ENCODE measurements around the gene SCG2.

GRCh38 chr2:223576873-223577272 is 25.3 kb downstream of the SCG2 start:
- TF ChIP-seq EZH2 (IDR thresholded peaks at IDR 0.05; ENCODE audit: insufficient read depth, poor library complexity, severe bottlenecking) (no peak), EZH2phosphoT487 (IDR thresholded peaks at IDR 0.05; ENCODE audit: insufficient read depth, low read depth) (no peak)

Measured in GM23248 (cell line).